Mucosa of stomach (tissue), 1 donor: Measurements from ENCODE around the gene PLD1.

Experiments used
- H3K27me3 ChIP-seq: one replicate; pipeline ENCODE4 v1.7.0; 2013; ENCODE audit warnings: mild to moderate bottlenecking, low read length; ENCODE audit not compliant: control insufficient read depth, insufficient read depth
- H3K36me3 ChIP-seq: one replicate; pipeline ENCODE4 v1.7.0; 2013; ENCODE audit warnings: low read length; ENCODE audit not compliant: control insufficient read depth, insufficient read depth
- H3K4me1 ChIP-seq: one replicate; pipeline ENCODE4 v1.7.0; 2013; ENCODE audit warnings: mild to moderate bottlenecking, low read length; ENCODE audit not compliant: control insufficient read depth, insufficient read depth
- H3K4me3 ChIP-seq: one replicate; pipeline ENCODE4 v1.7.0; 2013; ENCODE audit warnings: low read length
- H3K9ac ChIP-seq: one replicate; pipeline ENCODE4 v1.7.0; 2013; ENCODE audit warnings: mild to moderate bottlenecking, low read length, moderate library complexity
- H3K9me3 ChIP-seq: one replicate; pipeline ENCODE4 v1.7.0; 2013; ENCODE audit warnings: mild to moderate bottlenecking, low read length, moderate library complexity; ENCODE audit not compliant: control insufficient read depth
- donor health status: Pancreatic carcinoma.

PLD1 gene

DNA sequence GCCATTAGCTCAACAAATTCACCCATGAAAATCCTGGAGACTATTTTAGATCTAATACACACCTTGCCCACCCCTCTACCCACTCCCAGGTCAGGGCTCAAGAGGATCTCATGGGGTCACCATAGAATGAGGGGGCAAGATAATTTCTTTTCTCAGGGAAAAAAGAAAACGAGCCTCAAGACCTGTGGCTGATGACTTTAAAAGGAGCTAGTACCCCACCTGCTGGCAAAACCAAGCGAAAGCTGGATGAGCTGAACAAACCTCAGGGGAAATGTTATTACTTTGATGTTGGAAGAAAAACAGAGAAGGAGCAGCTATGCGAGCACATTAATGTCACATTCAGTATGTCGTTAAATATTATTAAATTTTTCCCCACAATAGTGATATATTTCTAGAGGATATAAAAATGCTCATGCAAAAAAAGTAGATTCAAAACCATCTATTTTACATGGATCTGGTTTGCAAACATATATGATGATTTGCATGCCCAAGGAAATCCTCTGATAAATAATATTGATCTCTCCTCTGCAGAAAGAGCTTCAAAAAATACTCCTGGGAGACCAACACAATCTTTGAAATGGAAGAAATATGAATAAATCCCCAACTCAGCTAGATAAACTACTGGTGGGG, 37.7 kb downstream of the PLD1 start:
- Histone ChIP-seq H3K27me3 (no peaks in the 10 kb centered on the region), H3K9ac (no peak overlapping the region), H3K4me3 (no peak overlapping the region), H3K4me1 (no peaks in the 10 kb centered on the region), H3K36me3 (no peaks in the 10 kb centered on the region), H3K9me3 (no peaks in the 10 kb centered on the region)

DNA sequence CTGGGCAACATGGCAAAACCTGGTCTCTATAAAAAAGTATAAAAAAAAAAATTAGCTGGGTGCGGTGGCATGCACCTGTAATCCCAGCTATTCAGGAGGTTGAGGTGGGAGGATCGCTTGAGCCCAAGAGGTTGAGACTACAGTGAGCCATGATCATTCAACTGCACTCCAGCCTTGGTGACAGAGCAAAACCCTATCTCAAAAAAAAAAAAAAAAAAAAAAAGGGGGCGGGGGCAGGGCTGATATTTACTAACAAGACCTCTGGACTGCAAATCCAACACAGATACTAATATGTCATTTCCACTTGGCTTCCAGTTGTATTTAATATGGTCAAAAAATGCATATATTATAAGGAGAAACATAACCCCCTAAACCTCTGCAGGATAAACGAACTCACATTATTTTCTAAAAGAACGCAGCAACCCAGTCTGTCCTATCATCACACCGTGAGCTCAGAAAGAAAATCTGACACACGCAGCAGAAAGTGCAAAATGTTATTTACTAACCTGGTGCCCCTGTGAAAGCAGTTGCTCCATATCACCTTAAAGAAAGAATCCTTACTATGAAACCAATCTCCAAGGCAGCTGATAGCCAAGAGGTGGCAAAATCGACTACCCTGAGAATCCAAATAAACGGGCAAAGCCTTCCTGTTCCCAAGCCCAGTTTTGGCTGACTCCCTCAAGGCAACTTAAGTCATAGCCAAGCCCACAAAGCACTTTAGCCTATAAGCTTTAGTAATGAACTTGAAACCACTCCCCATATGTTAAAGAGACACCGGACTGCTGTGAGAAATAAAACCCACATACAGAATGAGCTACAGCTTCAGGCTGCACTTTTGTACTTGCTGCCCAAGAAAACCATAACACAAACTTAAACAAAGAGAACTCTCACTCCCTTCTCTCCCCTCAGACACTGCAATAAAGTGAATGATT, 39.3 kb downstream of the PLD1 start:
- Histone ChIP-seq H3K4me3 (peak overlapping the region; percentile 43), H3K27me3 (no peaks in the 10 kb centered on the region), H3K9me3 (no peaks in the 10 kb centered on the region), H3K36me3 (no peaks in the 10 kb centered on the region), H3K4me1 (no peaks in the 10 kb centered on the region), H3K9ac (peak overlapping the region; percentile 65)

DNA sequence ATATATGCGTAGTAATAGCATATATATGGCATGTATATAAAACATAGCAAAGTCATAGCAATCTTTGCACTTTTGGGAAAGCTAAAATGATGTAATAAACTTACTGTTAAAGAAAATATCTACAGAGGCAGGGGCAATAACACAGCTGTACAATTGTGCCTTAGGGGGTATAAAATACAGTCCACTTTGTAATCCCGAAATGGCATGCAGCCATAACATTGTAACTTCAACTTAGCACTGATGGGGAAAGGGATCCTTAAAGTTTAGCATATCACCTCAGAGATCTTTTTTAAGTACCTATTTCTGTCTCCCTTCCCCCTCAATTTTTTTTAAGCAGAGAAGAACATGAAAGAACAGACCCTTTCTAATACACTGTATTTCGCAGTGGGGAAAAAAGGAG, 40.8 kb downstream of the PLD1 start:
- no peaks in the 10 kb centered on the region for H3K9me3 ChIP-seq
- no peak overlapping the region for H3K4me3 ChIP-seq
- H3K9ac ChIP-seq: no peak overlapping the region
- no peaks in the 10 kb centered on the region for H3K4me1 ChIP-seq
- no peaks in the 10 kb centered on the region for H3K36me3 ChIP-seq
- no peaks in the 10 kb centered on the region for H3K27me3 ChIP-seq

DNA sequence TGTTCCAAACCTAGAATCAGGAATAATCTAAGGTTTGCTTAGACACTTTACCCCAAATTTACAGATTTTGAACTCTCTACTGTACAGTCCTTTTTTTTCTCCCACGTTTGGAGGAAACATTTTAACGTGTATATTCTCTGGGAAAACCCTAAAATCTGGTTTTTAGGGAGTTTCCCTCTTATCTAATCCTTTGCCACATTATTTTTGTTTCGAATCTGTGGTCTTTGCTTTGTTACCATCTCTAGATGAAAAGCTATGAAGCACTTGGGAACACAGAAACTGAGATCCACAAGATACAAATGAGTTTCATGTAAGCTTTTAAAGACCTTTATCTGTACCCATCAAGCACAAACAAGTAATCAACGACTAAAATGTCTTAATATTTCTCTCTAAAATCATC, 41.3 kb downstream of the PLD1 start:
- Histone ChIP-seq H3K4me3 (no peak overlapping the region), H3K9me3 (no peaks in the 10 kb centered on the region), H3K36me3 (no peaks in the 10 kb centered on the region), H3K27me3 (no peaks in the 10 kb centered on the region), H3K9ac (no peak overlapping the region), H3K4me1 (no peaks in the 10 kb centered on the region)

DNA sequence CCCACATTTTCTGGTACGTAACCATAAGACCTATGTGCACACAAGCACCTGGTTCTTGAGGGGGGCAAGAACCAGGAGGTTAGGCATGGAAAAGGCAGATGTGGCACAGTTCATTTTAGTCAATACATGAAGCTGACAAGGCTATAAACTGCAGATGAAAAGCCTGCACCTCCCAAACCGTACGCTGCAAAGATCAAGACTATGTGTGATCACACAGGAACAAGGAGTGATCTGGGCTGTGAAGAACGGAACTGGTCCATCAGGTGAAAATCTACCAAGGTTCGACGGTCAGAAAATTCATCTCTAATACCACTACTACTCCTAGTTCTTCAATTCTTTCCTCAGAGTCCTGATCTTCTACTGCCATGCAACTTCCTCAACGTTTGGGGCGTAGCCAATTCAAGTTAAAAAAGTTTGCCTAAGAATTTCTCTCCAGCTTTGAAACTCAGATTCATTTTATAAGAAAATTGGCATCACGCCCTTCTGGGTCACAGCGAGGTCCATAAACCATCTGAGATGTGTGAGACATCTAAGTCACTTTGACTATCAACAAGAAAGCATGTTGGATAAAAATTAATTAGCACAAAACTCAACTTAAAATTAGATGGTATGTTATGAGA, 41.9 kb downstream of the PLD1 start:
- Histone ChIP-seq H3K9me3 (no peaks in the 10 kb centered on the region), H3K9ac (no peak overlapping the region), H3K4me1 (no peaks in the 10 kb centered on the region), H3K36me3 (no peaks in the 10 kb centered on the region), H3K4me3 (no peak overlapping the region), H3K27me3 (no peaks in the 10 kb centered on the region)

DNA sequence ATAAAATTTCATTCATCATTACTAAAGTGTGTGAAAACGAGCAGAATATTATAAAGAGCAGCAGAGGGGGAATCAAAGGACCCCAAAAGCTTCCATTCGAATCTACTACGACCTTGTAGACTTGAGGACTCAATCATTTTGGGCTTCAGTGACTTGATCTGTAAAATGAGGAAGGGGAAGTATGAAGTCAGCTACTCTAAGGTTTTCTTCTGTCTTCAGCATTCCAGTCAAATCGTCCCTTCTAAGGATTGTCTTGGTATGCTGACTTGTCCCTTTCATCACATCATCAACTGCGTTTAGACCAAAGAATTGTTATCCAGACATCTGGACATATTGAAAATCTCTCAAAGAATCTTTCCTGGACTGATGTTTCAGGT, 44.8 kb downstream of the PLD1 start:
- no peaks in the 10 kb centered on the region for H3K36me3 ChIP-seq
- no peak overlapping the region for H3K9ac ChIP-seq
- H3K9me3 ChIP-seq: no peaks in the 10 kb centered on the region
- no peak overlapping the region for H3K4me3 ChIP-seq
- H3K4me1 ChIP-seq: no peaks in the 10 kb centered on the region
- no peaks in the 10 kb centered on the region for H3K27me3 ChIP-seq

DNA sequence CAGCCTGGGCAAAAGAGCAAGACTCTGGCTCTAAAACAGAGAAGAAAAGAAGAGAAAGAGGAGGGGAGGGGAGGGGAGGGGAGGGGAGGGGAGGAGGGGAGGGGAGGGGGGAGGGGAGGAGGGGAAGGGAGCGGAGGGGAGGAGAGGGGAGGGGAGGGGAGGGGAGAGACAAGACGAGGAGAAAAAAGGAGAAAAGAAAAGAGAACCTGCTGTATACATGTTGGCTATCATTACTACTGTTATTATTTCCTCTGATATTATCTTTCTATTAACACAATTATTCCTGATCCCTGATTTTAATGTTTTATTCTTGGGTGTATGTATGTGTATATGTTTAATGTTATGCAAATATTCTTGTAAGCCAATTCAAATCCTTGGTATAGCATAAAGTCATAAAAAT, 46.9 kb downstream of the PLD1 start:
- H3K36me3 ChIP-seq: no peaks in the 10 kb centered on the region
- no peaks in the 10 kb centered on the region for H3K27me3 ChIP-seq
- peaks cover 1% of the 10 kb centered on the region for H3K4me1 ChIP-seq

DNA sequence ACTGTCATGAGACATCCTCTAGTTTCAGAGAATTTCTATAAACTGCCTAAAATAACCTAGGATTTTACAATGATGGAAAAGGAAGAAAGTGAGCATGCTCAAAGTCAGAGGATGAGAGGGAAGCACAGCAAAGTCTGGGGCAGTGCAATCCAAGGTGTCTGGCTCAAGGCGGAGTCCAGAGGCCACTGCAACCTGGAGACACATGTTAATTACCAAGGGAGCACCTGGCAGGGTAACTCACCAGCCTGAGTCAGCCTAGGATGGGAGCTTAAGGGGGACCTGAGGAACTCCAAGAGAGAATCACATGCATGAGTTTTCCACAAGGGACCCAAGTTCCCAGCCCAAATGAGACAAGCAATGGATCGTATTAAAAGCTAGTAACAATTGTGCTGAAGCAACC, 49.8 kb downstream of the PLD1 start:
- peaks cover 7% of the 10 kb centered on the region for H3K4me1 ChIP-seq
- no peaks in the 10 kb centered on the region for H3K36me3 ChIP-seq

More for the DNA sequence above, 46.9 kb downstream of the PLD1 start:
- no peaks in the 10 kb centered on the region for H3K9me3 ChIP-seq
- H3K9ac ChIP-seq: no peak overlapping the region
- no peak overlapping the region for H3K4me3 ChIP-seq

DNA sequence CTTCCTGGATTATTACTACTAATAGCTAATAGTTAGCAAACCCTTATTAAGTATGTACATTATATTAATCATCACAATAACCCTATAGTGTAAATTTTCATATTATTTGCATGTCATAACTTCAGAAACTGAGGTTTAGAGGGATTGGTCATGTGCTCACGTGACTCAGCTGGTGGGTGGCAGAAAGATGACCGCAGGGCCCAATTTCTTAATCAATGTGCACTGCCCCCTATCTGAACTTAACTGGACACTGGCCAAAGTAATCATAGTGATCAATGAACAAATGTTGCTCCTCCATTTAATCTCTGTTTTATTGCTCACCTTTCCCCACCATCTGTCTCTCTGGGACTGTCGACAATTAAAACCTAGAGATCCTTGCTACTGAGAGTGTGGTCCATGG, 52.2 kb downstream of the PLD1 start:
- Histone ChIP-seq H3K9me3 (no peaks in the 10 kb centered on the region), H3K4me1 (peaks cover 15% of the 10 kb centered on the region), H3K4me3 (no peak overlapping the region), H3K9ac (no peak overlapping the region), H3K27me3 (no peaks in the 10 kb centered on the region), H3K36me3 (no peaks in the 10 kb centered on the region)

More for the DNA sequence above, 49.8 kb downstream of the PLD1 start:
- Histone ChIP-seq H3K27me3 (no peaks in the 10 kb centered on the region), H3K9me3 (no peaks in the 10 kb centered on the region), H3K9ac (no peak overlapping the region), H3K4me3 (no peak overlapping the region)

DNA sequence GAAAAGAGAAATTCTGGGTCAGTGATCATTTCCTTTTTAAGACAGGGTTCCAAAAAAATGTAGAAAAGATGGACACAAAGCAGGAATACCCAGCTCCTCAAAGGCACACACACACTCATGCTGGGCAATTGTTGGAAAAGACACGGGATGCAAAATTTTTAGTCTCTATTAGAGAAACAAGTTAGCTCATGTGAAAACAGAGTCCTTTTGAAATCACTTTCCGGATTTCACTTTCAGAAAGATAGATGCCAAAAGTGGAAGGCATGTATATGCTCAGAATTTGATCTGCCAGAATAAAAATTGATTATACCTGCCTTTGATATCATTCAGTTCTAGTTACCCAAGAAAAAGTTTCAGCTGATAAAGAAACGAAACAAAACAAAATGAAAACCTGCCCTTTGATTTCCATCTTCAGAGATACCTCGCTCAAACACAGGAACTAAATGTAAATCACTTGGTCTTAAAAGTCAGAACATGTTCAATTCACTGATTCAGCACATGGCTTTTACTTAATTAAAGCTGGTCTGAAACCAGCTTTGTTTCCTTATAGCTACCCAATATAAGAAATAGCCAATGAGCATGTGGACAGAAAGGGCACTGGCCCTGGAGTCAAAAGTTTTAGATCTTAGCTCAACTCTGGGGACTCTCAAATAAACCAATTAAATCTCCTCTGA, 52.8 kb downstream of the PLD1 start:
- Histone ChIP-seq H3K27me3 (no peaks in the 10 kb centered on the region), H3K9ac (no peak overlapping the region), H3K4me3 (no peak overlapping the region), H3K9me3 (no peaks in the 10 kb centered on the region), H3K4me1 (peaks cover 19% of the 10 kb centered on the region), H3K36me3 (no peaks in the 10 kb centered on the region)

DNA sequence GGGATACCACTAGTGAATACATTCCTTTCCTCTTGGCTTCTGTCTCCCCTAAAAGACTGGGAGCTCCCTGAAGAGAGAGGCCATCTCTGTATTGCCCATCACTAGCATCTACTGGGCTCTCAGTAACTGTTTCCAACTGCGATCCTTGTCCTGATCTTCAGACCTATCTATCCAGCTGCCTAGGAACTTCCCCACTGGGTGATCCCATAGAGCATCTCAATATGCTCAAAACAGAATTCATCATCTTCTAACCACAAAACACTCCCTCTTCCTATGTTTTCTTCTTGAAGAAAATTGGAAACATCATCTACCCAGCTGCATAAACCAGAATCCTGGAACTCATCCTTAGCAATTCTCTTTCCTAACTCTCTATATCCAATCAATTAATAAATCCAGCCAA, 54.6 kb downstream of the PLD1 start:
- Histone ChIP-seq H3K4me3 (no peak overlapping the region), H3K36me3 (no peaks in the 10 kb centered on the region), H3K9me3 (no peaks in the 10 kb centered on the region), H3K4me1 (peaks cover 19% of the 10 kb centered on the region), H3K9ac (no peak overlapping the region), H3K27me3 (no peaks in the 10 kb centered on the region)
